HG03039 (cell line): ENCODE results near the gene ZNF32.

ENCODE experiments used
- ATAC-seq: cut with Tn5 transposase; IDR thresholded peaks from one replicate; pipeline ENCODE4 v1.9.1; 2021; ENCODE audit warnings: mild to moderate bottlenecking, moderate library complexity; ENCODE audit not compliant: unreplicated experiment

Gene ZNF32

DNA sequence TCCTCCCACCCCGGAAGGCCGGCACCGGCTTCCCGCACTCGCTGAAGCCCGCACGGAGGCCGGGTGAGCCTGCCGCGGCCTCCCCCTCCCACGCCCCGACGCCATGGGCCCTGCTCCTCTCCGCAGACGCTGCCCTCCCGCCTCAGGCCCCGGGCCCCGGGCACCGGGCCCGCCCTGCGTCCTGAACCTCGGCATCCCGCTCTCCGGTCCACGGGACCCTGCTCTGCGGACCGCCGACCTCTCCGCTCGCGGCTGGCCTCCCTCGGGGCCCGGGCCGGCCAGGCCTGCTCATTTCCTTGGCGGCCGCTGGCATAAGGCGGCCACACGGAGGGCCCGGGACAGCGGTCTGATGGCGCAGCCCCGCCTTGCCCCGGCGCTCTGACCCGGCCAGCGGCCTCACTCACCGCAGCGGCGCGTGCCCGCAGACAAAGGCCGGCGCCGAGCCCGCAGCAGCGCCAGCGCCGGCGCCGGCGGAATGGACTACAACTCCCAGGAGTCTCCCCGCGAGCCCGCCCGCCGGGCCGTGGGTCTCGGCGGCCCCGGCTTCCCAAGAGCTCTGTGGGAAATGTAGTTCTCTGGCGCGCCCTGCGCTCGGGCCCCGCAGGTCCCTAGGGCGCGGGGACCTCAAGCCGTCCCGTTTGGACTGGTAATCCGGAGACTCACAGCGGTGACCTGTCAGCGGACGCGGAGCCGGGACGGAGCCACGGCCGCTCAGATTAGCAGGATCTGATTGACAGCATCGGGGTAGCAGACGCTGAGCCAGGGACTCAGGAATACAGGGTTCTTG, at the start of gene ZNF32:
ZNF32 (minus strand) TSS at position 484 of the 787 bp plus-strand sequence. CDS start 2,748 bp downstream, outside the sequence.
- ATAC-seq = peak; percentile 99

GRCh38 chr10:43698156-43698555, 49.5 kb upstream of the ZNF32 start:
- no peak for ATAC-seq

DNA sequence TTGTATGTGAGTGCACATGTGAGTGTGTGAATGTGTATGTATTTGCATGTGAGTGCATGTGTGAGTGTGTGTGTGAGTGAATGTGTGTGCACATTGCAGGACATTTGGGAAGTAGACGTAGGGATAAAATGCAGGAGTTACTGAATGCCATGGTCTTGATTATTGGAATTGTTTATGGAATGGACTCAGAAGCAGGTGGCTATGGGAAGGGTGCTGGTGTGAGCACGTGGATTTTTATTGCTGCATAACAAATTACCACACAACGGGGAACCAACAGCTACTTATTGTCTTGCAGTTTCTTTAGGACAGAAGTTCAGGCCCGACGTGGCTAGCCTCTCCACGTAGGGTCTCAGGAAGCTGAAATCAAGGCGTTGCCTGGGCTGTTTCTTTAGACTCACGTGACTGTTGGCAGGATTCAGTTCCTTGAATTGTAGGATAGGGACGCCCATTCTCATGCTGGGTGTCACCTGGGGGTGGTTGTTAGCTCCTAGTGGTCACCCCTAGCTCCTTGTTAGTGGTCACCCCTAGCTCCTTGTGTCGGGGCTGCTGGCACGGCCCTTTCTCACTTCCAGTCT, 48.3 kb upstream of the ZNF32 start:
- ATAC-seq = no peak

- ATAC-seq = no peak
Observed at GRCh38 chr10:43695730-43696129, 47.0 kb upstream of the ZNF32 start.

GRCh38 chr10:43695321-43695720, 46.6 kb upstream of the ZNF32 start:
- no peak for ATAC-seq

GRCh38 chr10:43694526-43694925, 45.8 kb upstream of the ZNF32 start:
- no peak for ATAC-seq

- no peak for ATAC-seq
Observed at GRCh38 chr10:43693602-43694001, 44.9 kb upstream of the ZNF32 start.

GRCh38 chr10:43692051-43692825, 43.6 kb upstream of the ZNF32 start:
- ATAC-seq = no peak

- ATAC-seq = no peak
Observed at GRCh38 chr10:43691485-43691884, 42.8 kb upstream of the ZNF32 start.

- ATAC-seq = peak; percentile 97
Observed at GRCh38 chr10:43689955-43690771, 41.5 kb upstream of the ZNF32 start.

DNA sequence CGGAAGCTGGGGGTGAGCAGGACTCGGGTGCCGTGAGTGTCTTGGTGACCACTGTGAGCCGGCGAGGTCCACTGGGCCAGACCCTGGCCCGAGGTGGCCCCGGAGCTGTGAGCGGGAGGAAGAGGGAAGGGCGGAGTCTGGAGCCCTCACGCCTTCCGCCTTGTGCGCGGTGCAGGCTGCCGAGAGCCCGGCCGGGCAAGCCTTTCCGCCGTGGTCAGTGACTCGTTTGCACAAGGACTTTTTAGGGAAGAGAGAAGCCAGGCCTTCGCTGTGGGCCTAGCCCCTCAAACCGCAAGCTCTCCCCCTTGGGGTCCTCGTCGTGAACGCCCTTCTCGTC, 40.9 kb upstream of the ZNF32 start:
- peak; percentile 13 for ATAC-seq

- ATAC-seq = no peak
Observed at GRCh38 chr10:43689007-43689491, 40.4 kb upstream of the ZNF32 start.

GRCh38 chr10:43688348-43688892, 39.7 kb upstream of the ZNF32 start:
- no peak for ATAC-seq

- no peak for ATAC-seq
Observed at GRCh38 chr10:43687373-43687772, 38.7 kb upstream of the ZNF32 start.

GRCh38 chr10:43686414-43686813, 37.7 kb upstream of the ZNF32 start:
- ATAC-seq = no peak

GRCh38 chr10:43685744-43686143, 37.1 kb upstream of the ZNF32 start:
- ATAC-seq = no peak

DNA sequence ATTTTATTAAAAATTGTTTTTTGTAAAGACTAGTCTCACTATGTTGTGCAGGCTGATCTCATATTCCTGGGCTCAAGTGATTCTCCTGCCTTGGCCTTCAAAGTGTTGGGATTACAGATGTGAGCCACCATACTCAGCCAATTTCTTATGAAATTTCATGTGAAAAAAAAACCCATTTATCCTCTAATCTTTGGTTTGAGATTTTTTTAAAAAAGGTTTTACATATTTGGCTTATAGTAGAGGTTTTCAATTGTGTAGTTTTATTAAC, 35.5 kb upstream of the ZNF32 start:
- ATAC-seq = no peak

GRCh38 chr10:43683451-43684291, 35.0 kb upstream of the ZNF32 start:
- no peak for ATAC-seq

DNA sequence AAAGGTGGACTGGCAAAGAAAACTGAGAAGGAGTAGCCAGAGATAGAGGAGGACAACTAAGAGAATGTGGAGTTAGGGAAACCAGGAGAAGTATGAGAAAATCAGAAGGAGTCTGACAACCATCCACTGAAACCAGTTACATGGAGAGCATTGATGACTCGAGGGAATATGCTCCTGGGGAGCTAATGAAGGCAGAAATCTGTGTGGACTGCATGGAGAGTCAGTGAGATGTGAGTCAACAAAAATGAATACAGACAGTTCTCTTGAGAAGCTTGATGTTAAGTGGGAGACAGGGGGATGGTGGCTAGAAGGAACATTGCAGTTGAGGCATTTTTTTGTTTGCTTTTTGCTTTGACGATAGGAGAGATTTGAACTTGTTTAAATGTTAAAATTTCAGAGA, 34.3 kb upstream of the ZNF32 start:
- no peak for ATAC-seq

GRCh38 chr10:43681721-43682120, 33.0 kb upstream of the ZNF32 start:
- ATAC-seq = no peak
